K562 (cell line): ENCODE results near the gene ZNF790. TPM values are rescaled to one million over a fixed set of nuclear protein-coding genes. Genes with fewer than 3 reads are reported as not detected.

Experiments
- ARID4B ChIP-seq: sonication (generic); formaldehyde crosslinking; IDR thresholded peaks from 2 replicates; pipeline ENCODE4 v1.8.0; 2022; ENCODE audit warnings: mild to moderate bottlenecking, missing genetic modification reagents
- CBX3 ChIP-seq, 2 experiments: IDR thresholded peaks; 1 replicate in 1 of 2; 2 replicates in 1 of 2; pipeline ENCODE4 v1.6.1; 2012; ENCODE audit warnings: inconsistent platforms in 2 of 2, low read length in 2 of 2, borderline replicate concordance in 1 of 2, control low read depth in 1 of 2
- MAZ ChIP-seq, 2 experiments: fragments of 450-650 bp in 1 of 2; sonication (generic) in 1 of 2; formaldehyde crosslinking; IDR thresholded peaks in 1 of 2; conservative IDR thresholded peaks in 1 of 2; 2 replicates each; pipeline versions ENCODE4 v1.4.0 to v1.5.0; 2020; ENCODE audit warnings: mild to moderate bottlenecking in 1 of 2, missing genetic modification reagents in 1 of 2
- MYNN ChIP-seq, 2 experiments: sonication (generic); formaldehyde crosslinking in 1 of 2; IDR thresholded peaks; 2 replicates each; pipeline versions ENCODE4 v1.5.0 to v1.6.1; 2016 to 2020; ENCODE audit warnings: antibody characterized with exemption in 1 of 2, missing genetic modification reagents in 1 of 2
- NCOR1 ChIP-seq: fragments of 450-650 bp; IDR thresholded peaks from 2 replicates; pipeline ENCODE4 v1.6.1; 2016; ENCODE audit warnings: mild to moderate bottlenecking, moderate library complexity
- NR2C1 ChIP-seq, 2 experiments: fragments of 450-650 bp; IDR thresholded peaks; 2 replicates each; pipeline ENCODE4 v1.6.1; 2017; ENCODE audit warnings: mild to moderate bottlenecking in 2 of 2, antibody characterized with exemption in 1 of 2, inconsistent platforms in 1 of 2, missing compliant biosample characterization in 1 of 2, missing genetic modification characterization in 1 of 2
- PHB2 ChIP-seq: fragments of 450-650 bp; IDR thresholded peaks from 2 replicates; pipeline ENCODE4 v1.6.1; 2017; ENCODE audit warnings: low read depth
- POLR2H ChIP-seq: IDR thresholded peaks from 2 replicates; pipeline ENCODE4 v1.6.1; 2016; ENCODE audit warnings: missing genetic modification characterization, low read depth, mild to moderate bottlenecking, control low read depth, missing compliant biosample characterization, moderate library complexity
- STAT5A ChIP-seq: IDR thresholded peaks from 2 replicates; pipeline ENCODE4 v1.6.1; 2012; ENCODE audit warnings: low read length, inconsistent platforms, borderline replicate concordance
- ZNF197 ChIP-seq: fragments of 200-800 bp; sonication (Bioruptor generic); IDR thresholded peaks from 2 replicates; pipeline ENCODE4 v1.6.1; 2016; ENCODE audit warnings: low read depth, missing genetic modification characterization, missing compliant biosample characterization
- ZNF395 ChIP-seq: fragments of 200-800 bp; sonication (Bioruptor generic); IDR thresholded peaks from 2 replicates; pipeline ENCODE4 v1.6.1; 2017; ENCODE audit warnings: missing genetic modification characterization, missing compliant biosample characterization
- ZNF644 ChIP-seq: fragments of 200-800 bp; sonication (Bioruptor generic); IDR thresholded peaks from 2 replicates; pipeline ENCODE4 v1.6.1; 2016; ENCODE audit warnings: low read depth, missing genetic modification characterization, missing compliant biosample characterization
- polyA plus RNA-seq, 8 experiments: library from polyadenylated mRNA; depleted of rRNA in 4 of 8; stranded (reverse) in 5 of 8; unstranded in 3 of 8; fragments of >200 nt; fragmentation: Nextera tagmentation in 2 of 8; fragmentation: Illumina TruSeq in 1 of 8; extraction: Ambion mirVana in 2 of 8; extraction: Trizol in 1 of 8; gene quantifications; 2 replicates each; pipeline versions ENCODE4 v1.2.1 to v1.2.3, GENCODE V29; 2011 to 2014; ENCODE audit warnings: inconsistent platforms in 1 of 8, missing spikeins in 1 of 8
- total RNA-seq, 7 experiments: library from RNA; depleted of rRNA in 6 of 7; stranded (reverse); fragments of >200 nt in 6 of 7; fragmentation: Illumina TruSeq in 2 of 7; extraction: Trizol in 2 of 7; gene quantifications; 2 replicates each; pipeline versions ENCODE4 v1.2.1 to v1.2.3, GENCODE V29; 2011 to 2021; ENCODE audit warnings: low replicate concordance in 1 of 7
- TF ChIP-seq, protein P1 (sequence below): fragments of 450-650 bp; formaldehyde crosslinking; conservative IDR thresholded peaks from 2 replicates; pipeline ENCODE4 v1.4.0; 2022; ENCODE audit warnings: mild to moderate bottlenecking, missing genetic modification characterization

Gene ZNF790
- total and polyA plus RNA-seq, 9 of the 15 experiments (the other 6 are each of a cell fraction or from before 2014, with no cell fraction given) = 0.33 to 1.7 (median 0.53) TPM

DNA sequence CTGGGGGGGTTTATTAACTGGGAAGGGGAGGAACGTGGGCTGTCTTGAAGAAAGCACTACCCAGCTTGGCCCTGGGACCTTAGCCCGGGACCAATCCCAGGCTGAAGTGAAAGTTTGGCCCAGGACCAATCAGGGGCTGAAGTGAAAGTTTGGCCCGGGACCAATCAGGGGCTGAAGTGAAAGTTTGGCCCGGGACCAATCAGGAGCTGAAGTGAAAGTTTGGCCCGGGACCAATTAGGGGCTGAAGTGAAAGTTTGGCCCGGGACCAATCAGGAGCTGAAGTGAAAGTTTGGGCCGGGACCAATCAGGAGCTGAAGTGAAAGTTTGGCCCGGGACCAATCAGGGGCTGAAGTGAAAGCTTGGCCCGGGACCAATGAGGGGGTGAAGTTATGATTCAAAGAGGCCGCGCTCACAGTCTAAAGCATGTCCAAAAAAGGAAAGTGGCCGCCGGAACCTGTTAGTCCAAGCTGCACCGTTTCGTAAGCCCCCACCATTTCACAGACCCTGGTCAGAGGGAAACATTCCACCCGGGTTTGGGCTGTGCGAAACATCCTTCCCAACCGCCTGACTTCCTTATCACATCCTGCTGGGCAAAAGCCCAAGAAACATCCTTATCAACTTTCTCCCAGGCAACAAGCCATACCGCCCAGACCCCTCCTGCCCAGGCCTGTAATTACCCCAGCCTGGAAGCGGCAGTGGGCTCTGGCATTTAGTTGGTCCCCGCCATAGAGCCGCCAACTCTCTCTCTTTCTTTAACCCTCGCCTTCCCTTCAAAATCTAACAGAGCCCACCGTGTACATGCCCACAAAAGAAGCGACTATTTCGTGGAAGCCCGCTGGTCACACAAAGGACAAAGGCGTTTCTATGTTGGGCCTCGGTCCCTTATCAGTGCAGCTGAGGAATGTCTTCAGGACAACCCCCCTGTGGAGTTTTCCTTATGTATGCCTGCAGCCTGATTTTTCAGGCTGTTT lies 66.6 kb downstream of the ZNF790 start (continued):
- no peak; the same call in 1 of the 2 replicates for TF ChIP-seq ARID4B (CRISPR knock-in tag)
- peak; percentile 68; the same call in 1 of the 2 replicates for TF ChIP-seq ZNF395 (CRISPR knock-in tag)
- TF ChIP-seq MAZ (CRISPR knock-in tag; conservative IDR thresholded peaks at IDR 0.05 in 1 of 2, IDR thresholded peaks at IDR 0.05 in 1 of 2) = peak in 1 of 2 experiments; percentile 68; a peak in 1 of 4 replicates
- peak; percentile 52; the same call in 1 of the 2 replicates for TF ChIP-seq NCOR1
- TF ChIP-seq ZNF197 (CRISPR knock-in tag) = 0 out of 2 replicates have a peak, but pooled peaks have one; percentile 57
- no peak for TF ChIP-seq NR2C1 (IDR thresholded peaks at IDR 0.05)
- 0 out of 2 replicates have a peak, but pooled peaks have one; percentile 19 for TF ChIP-seq NR2C1 (tag; IDR thresholded peaks at IDR 0.05)
- TF ChIP-seq MYNN (IDR thresholded peaks at IDR 0.05) = peak; percentile 76
- TF ChIP-seq MYNN (CRISPR knock-in tag; IDR thresholded peaks at IDR 0.05) = no peak
- peak; percentile 50; the same call in 1 of the 2 replicates for TF ChIP-seq STAT5A
- no peak for TF ChIP-seq PHB2
- TF ChIP-seq POLR2H (tag) = peak; percentile 39
- TF ChIP-seq, protein P1, sequence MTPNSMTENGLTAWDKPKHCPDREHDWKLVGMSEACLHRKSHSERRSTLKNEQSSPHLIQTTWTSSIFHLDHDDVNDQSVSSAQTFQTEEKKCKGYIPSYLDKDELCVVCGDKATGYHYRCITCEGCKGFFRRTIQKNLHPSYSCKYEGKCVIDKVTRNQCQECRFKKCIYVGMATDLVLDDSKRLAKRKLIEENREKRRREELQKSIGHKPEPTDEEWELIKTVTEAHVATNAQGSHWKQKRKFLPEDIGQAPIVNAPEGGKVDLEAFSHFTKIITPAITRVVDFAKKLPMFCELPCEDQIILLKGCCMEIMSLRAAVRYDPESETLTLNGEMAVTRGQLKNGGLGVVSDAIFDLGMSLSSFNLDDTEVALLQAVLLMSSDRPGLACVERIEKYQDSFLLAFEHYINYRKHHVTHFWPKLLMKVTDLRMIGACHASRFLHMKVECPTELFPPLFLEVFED (CRISPR knock-in tag) = peak; percentile 12
- 0 out of 3 replicates have a peak, but pooled peaks of 1 of the 2 experiments have one; percentile 6 for TF ChIP-seq CBX3 (IDR thresholded peaks at IDR 0.05; ENCODE audit: borderline replicate concordance in 1 of 2, low read length in 2 of 2)
- TF ChIP-seq ZNF644 (tag) = peak; percentile 74; the same call in 1 of the 2 replicates
